HepG2 (cell line): ENCODE results near the gene KLF12. TPM values are rescaled to one million over a fixed set of nuclear protein-coding genes. Genes with fewer than 3 reads are reported as not detected.

Experiments used
- ATAC-seq: fragments of 200-7000 bp; cut with Tn5 transposase; 3 replicates; pipeline ENCODE4 v1.9.1; 2020; ENCODE audit warnings: mild to moderate bottlenecking, moderate library complexity
- BruUV-seq: library from RNA; stranded (reverse); fragments of 400-500 nt; replicated peaks from 2 replicates; lab custom pipeline; 2021; lab: Mats Ljungman, UMichigan
- CTCF ChIA-PET: fragments of 300-600 bp; formaldehyde crosslinking; extraction: SDS; loops from one replicate; lab custom pipeline; 2021; ENCODE audit warnings: low total read pairs, inconsistent platforms, low intra/inter-chr PET ratio; lab: Yijun Ruan, JAX
- POLR2A ChIA-PET: fragments of 350-600 bp; sonication (Branson Sonifier 250); formaldehyde crosslinking; loops from one replicate; lab custom pipeline; 2020; ENCODE audit warnings: antibody characterized with exemption, inconsistent platforms; lab: Yijun Ruan, JAX
- DNase-seq: peaks from one replicate; pipeline ENCODE4 v3.0.0-alpha.2; 2015; ENCODE audit warnings: low spot score
- FAIRE-seq: peaks from 3 replicates; lab custom pipeline; 2011; peaks lifted over from hg19 to GRCh38; lab: Jason Lieb, UNC
- H2AFZ ChIP-seq: one replicate; pipeline ENCODE4 v1.6.1; 2011; ENCODE audit warnings: low read length, inconsistent platforms
- H3K27ac ChIP-seq: fragments of 300-600 bp; 3 replicates; pipeline ENCODE4 v1.8.0; 2011; ENCODE audit warnings: mixed run types, mild to moderate bottlenecking, mixed read lengths, low read length, inconsistent platforms; ENCODE audit not compliant: insufficient read depth; ENCODE audit errors: extremely low read length
- H3K27me3 ChIP-seq, 2 experiments: fragments of 200-600 bp in 1 of 2; 2 replicates in 1 of 2; 3 replicates in 1 of 2; pipeline versions ENCODE4 v1.6.0 to v1.8.0; 2011; ENCODE audit warnings: low read length in 2 of 2, mild to moderate bottlenecking in 2 of 2, moderate library complexity in 2 of 2, inconsistent platforms in 1 of 2; ENCODE audit not compliant: insufficient read depth in 2 of 2, control insufficient read depth in 1 of 2
- H3K36me3 ChIP-seq, 2 experiments: fragments of 200-600 bp in 1 of 2; replicated peaks in 1 of 2; 2 replicates in 1 of 2; 3 replicates in 1 of 2; pipeline versions ENCODE4 v1.5.1 to v1.8.0; 2011; ENCODE audit warnings: low read length in 2 of 2, inconsistent platforms in 1 of 2; ENCODE audit not compliant: insufficient read depth in 2 of 2, control insufficient read depth in 1 of 2
- H3K4me1 ChIP-seq: 2 replicates; pipeline ENCODE4 v1.5.1; 2012; ENCODE audit warnings: low read length, inconsistent platforms; ENCODE audit not compliant: insufficient read depth
- H3K4me2 ChIP-seq: 2 replicates; pipeline ENCODE4 v1.6.0; 2011; ENCODE audit warnings: low read depth, low read length, inconsistent platforms
- H3K4me3 ChIP-seq, 3 experiments: fragments of 200-600 bp in 1 of 3; sonication (generic), shearing (Covaris generic) in 1 of 3; replicated peaks in 1 of 3; 2 replicates each; pipeline ENCODE4 v1.5.1; 2011 to 2016; ENCODE audit warnings: low read length in 3 of 3, inconsistent platforms in 2 of 3, low read depth in 2 of 3, mild to moderate bottlenecking in 2 of 3, control low read depth in 1 of 3, mixed read lengths in 1 of 3; ENCODE audit not compliant: insufficient read depth in 1 of 3
- H3K79me2 ChIP-seq: one replicate; pipeline ENCODE4 v1.6.1; 2011; ENCODE audit warnings: low read length, inconsistent platforms; ENCODE audit not compliant: insufficient read depth
- H3K9ac ChIP-seq: 2 replicates; pipeline ENCODE4 v1.6.0; 2011; ENCODE audit warnings: mild to moderate bottlenecking, low read depth, low read length, inconsistent platforms; ENCODE audit not compliant: insufficient read depth
- H3K9me3 ChIP-seq: 2 replicates; pipeline ENCODE4 v1.5.1; 2012; ENCODE audit warnings: mild to moderate bottlenecking, low read length
- H4K20me1 ChIP-seq: 2 replicates; pipeline ENCODE4 v1.6.0; 2011; ENCODE audit warnings: inconsistent platforms, mild to moderate bottlenecking, low read length, moderate library complexity; ENCODE audit not compliant: insufficient read depth
- AGO1 ChIP-seq: fragments of 200-400 bp; formaldehyde crosslinking; IDR thresholded peaks from 2 replicates; pipeline ENCODE4 v1.6.1; 2017; ENCODE audit warnings: mild to moderate bottlenecking, low read depth, low read length, moderate library complexity; ENCODE audit not compliant: poor library complexity, severe bottlenecking
- AGO2 ChIP-seq: fragments of 200-400 bp; formaldehyde crosslinking; optimal IDR thresholded peaks from 2 replicates; pipeline ENCODE3; 2017; ENCODE audit warnings: mild to moderate bottlenecking, low read depth, low read length, moderate library complexity
- DRAP1 ChIP-seq: IDR thresholded peaks from 2 replicates; pipeline ENCODE4 v1.6.1; 2016; ENCODE audit warnings: missing genetic modification reagents, missing compliant biosample characterization
- HBP1 ChIP-seq: IDR thresholded peaks from 2 replicates; pipeline ENCODE4 v1.6.1; 2016; ENCODE audit warnings: low read depth, control low read depth
- HNRNPLL ChIP-seq: fragments of 200-400 bp; formaldehyde crosslinking; IDR thresholded peaks from 2 replicates; pipeline ENCODE4 v1.6.1; 2017; ENCODE audit warnings: mild to moderate bottlenecking, low read depth, low read length; ENCODE audit not compliant: poor library complexity, severe bottlenecking
- PHF21A ChIP-seq: sonication (generic); formaldehyde crosslinking; IDR thresholded peaks from 2 replicates; pipeline ENCODE4 v1.5.0; 2020; ENCODE audit warnings: mild to moderate bottlenecking, missing genetic modification reagents
- PITX1 ChIP-seq: sonication (generic); formaldehyde crosslinking; IDR thresholded peaks from 2 replicates; pipeline ENCODE4 v1.5.1; 2020; ENCODE audit warnings: mild to moderate bottlenecking, missing genetic modification reagents
- POGZ ChIP-seq: sonication (generic); formaldehyde crosslinking; IDR thresholded peaks from 2 replicates; pipeline ENCODE4 v1.4.0; 2020; ENCODE audit warnings: mild to moderate bottlenecking, missing genetic modification reagents
- POLR2AphosphoS5 ChIP-seq: IDR thresholded peaks from 2 replicates; pipeline ENCODE4 v1.6.1; 2012; ENCODE audit warnings: low read depth, low read length
- RBFOX2 ChIP-seq: fragments of 200-400 bp; formaldehyde crosslinking; IDR thresholded peaks from 2 replicates; pipeline ENCODE4 v1.6.1; 2017; ENCODE audit warnings: low read depth, mild to moderate bottlenecking, low read length
- RFXANK ChIP-seq: IDR thresholded peaks from 2 replicates; pipeline ENCODE4 v1.6.1; 2016
- SIX1 ChIP-seq: sonication (generic); formaldehyde crosslinking; IDR thresholded peaks from 2 replicates; pipeline ENCODE4 v1.4.0; 2020; ENCODE audit warnings: missing genetic modification reagents, borderline replicate concordance
- SOX6 ChIP-seq, 2 experiments: fragments of 450-650 bp in 1 of 2; sonication (generic) in 1 of 2; formaldehyde crosslinking in 1 of 2; IDR thresholded peaks; 2 replicates each; pipeline versions ENCODE4 v1.4.0 to v1.6.1; 2017 to 2020; ENCODE audit warnings: antibody characterized with exemption in 1 of 2, mild to moderate bottlenecking in 1 of 2, missing genetic modification reagents in 1 of 2
- ZBTB7B ChIP-seq: sonication (generic); formaldehyde crosslinking; IDR thresholded peaks from 2 replicates; pipeline ENCODE4 v1.4.0; 2020; ENCODE audit warnings: missing genetic modification reagents
- ZFY ChIP-seq: sonication (generic); formaldehyde crosslinking; IDR thresholded peaks from 2 replicates; pipeline ENCODE4 v1.4.0; 2020; ENCODE audit warnings: missing genetic modification reagents
- ZMYM4 ChIP-seq: sonication (generic); formaldehyde crosslinking; IDR thresholded peaks from 2 replicates; pipeline ENCODE4 v1.8.1; 2023; ENCODE audit warnings: mild to moderate bottlenecking, missing genetic modification reagents
- ZNF296 ChIP-seq: sonication (generic); formaldehyde crosslinking; conservative IDR thresholded peaks from 2 replicates; pipeline ENCODE4 v1.5.0; 2020; ENCODE audit warnings: mild to moderate bottlenecking, missing genetic modification reagents
- WGBS: methylation state at CpG from one replicate; pipeline ENCODE4 v1.1.6; 2017; ENCODE audit warnings: low lambda C conversion rate; 5-methylcytosine and 5-hydroxymethylcytosine counted together
- in situ Hi-C: cut with HindIII; loops from 2 replicates; pipeline ENCODE4 v1.10.0; 2017; ENCODE audit warnings: low pct_unique_long_range_greater_than_20kb; ENCODE audit not compliant: extremely low pct_ligation_motif_present
- intact Hi-C: fragments of 100-400 bp; cut with micrococcal nuclease; formaldehyde crosslinking; loops from one replicate; pipeline ENCODE4 v1.10.0; 2022; ENCODE audit not compliant: unreplicated experiment
- polyA plus RNA-seq, 8 experiments: library from polyadenylated mRNA; depleted of rRNA in 3 of 8; stranded (reverse) in 7 of 8; unstranded in 1 of 8; fragments of >200 nt; fragmentation: Illumina TruSeq in 4 of 8; extraction: Trizol in 4 of 8; gene quantifications; 2 replicates each; pipeline versions ENCODE4 v1.2.1 to v1.2.3, GENCODE V29; 2011 to 2016; ENCODE audit warnings: low read depth in 4 of 8, missing spikeins in 1 of 8, mixed read lengths in 1 of 8; ENCODE audit not compliant: insufficient read depth in 1 of 8
- total RNA-seq, 5 experiments: library from RNA; depleted of rRNA; stranded (reverse); fragments of >200 nt; fragmentation: Illumina TruSeq; extraction: Trizol; gene quantifications; 2 replicates each; pipeline ENCODE4 v1.2.3, GENCODE V29; 2016; ENCODE audit warnings: low read depth in 1 of 5
- TF ChIP-seq, protein P1 (sequence below): sonication (generic); formaldehyde crosslinking; conservative IDR thresholded peaks from 2 replicates; pipeline ENCODE4 v1.4.0; 2020; ENCODE audit warnings: missing genetic modification reagents

The KLF12 gene
- total and polyA plus RNA-seq, 2 of the 13 experiments (the other 11 are each of a cell fraction or from before 2014, with no cell fraction given), result 0.66 to 1.5 TPM

DNA sequence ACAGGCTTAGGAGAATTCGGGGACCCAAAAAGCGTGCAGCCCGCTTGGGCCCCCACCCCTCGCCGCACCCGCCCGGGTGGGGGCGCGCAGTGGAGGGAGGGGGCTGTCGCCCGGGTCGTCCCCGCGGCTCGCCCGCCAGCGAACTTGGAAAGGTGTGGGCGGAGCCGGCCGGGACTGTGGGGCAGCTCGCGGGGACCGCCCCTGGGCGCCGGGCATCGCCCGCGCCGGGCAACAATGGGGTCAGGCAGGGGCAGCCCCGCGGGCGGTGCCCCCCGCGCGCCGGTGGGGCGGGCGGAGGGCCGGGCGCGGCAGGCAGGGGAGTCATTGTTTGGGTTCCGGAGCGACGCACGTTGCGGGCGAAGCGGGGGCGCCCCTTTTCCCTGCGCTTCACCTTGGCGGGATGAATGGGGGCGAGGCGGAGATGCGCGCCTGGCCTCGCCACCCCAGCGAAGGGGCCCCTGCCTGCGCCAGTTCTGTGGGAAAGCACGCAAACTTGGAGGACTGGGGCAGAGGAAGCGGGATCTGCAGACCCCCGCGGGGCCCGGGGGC lies 647 bp upstream of the KLF12 start (continued):
- no peak for TF ChIP-seq ZFY (CRISPR knock-in tag)
- TF ChIP-seq, protein P1, sequence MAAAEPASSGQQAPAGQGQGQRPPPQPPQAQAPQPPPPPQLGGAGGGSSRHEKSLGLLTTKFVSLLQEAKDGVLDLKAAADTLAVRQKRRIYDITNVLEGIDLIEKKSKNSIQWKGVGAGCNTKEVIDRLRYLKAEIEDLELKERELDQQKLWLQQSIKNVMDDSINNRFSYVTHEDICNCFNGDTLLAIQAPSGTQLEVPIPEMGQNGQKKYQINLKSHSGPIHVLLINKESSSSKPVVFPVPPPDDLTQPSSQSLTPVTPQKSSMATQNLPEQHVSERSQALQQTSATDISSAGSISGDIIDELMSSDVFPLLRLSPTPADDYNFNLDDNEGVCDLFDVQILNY (CRISPR knock-in tag), result no peak

GRCh38 chr13:74133657-74134201 lies 475 bp downstream of the KLF12 start:
- ChIA-PET POLR2A (no interaction called here), CTCF (no interaction called here)
- FAIRE-seq, result no peak
- peak overlapping the region; percentile 33 for H3K27ac ChIP-seq
- WGBS, result under 1% methylated on average over 29 of the region's 35 CpGs
- ATAC-seq, result peak; percentile 45
- H3K4me2 ChIP-seq, result peak overlapping the region; percentile 70
- no peaks in the 10 kb centered on the region for H4K20me1 ChIP-seq
- intact Hi-C loops, result loop anchor here (5.0 to 10.0 kb wide), 3 partner anchors 94 to 299 kb away; no protein-coding TSS in a partner anchor
- H3K4me3 ChIP-seq, result peak overlapping the region; percentile 59 to 72 (median 64)
- H3K9me3 ChIP-seq, result no peaks in the 10 kb centered on the region
- peaks cover 52% of the 10 kb centered on the region for H3K4me1 ChIP-seq
- peaks cover 5% of the 10 kb centered on the region for H3K79me2 ChIP-seq
- DNase-seq, result peak; percentile 35
- BruUV-seq, result no TSS peak
- peak overlapping the region; percentile 49; the same call in 1 of the 2 replicates for H3K9ac ChIP-seq
- in situ Hi-C loops, result no loop called here
- H3K36me3 ChIP-seq, result no peaks in the 10 kb centered on the region
- no peak overlapping the region for H2AFZ ChIP-seq
- H3K27me3 ChIP-seq, result peaks cover 0 to 31% of the 10 kb centered on the region in 2 experiments; a peak in 1 of 5 replicates
- TF ChIP-seq HNRNPLL, result peak; percentile 48
- TF ChIP-seq DRAP1 (CRISPR knock-in tag), result 0 out of 2 replicates have a peak, but pooled peaks have one; percentile 17
- peak; percentile 41; the same call in 1 of the 2 replicates for TF ChIP-seq ZMYM4 (CRISPR knock-in tag)
- peak; percentile 20 for TF ChIP-seq AGO1
- peak; percentile 8; the same call in 1 of the 2 replicates for TF ChIP-seq PITX1 (CRISPR knock-in tag)
- TF ChIP-seq HBP1, result 0 out of 2 replicates have a peak, but pooled peaks have one; percentile 20
- TF ChIP-seq RBFOX2, result 0 out of 2 replicates have a peak, but pooled peaks have one; percentile 23
- 0 out of 2 replicates have a peak, but pooled peaks have one; percentile 16 for TF ChIP-seq POGZ (CRISPR knock-in tag)
- TF ChIP-seq RFXANK (CRISPR knock-in tag), result no peak
- TF ChIP-seq SOX6 (IDR thresholded peaks at IDR 0.05), result no peak
- peak; percentile 17; the same call in 1 of the 2 replicates for TF ChIP-seq SOX6 (CRISPR knock-in tag; IDR thresholded peaks at IDR 0.05)
- TF ChIP-seq ZBTB7B (CRISPR knock-in tag), result peak; percentile 19; the same call in 1 of the 2 replicates
- peak; percentile 33 for TF ChIP-seq AGO2
- no peak for TF ChIP-seq POLR2AphosphoS5
- no peak for TF ChIP-seq ZNF296 (CRISPR knock-in tag)
- 0 out of 2 replicates have a peak, but pooled peaks have one; percentile 27 for TF ChIP-seq PHF21A (CRISPR knock-in tag)
- TF ChIP-seq SIX1, result no peak
